ENCODE measurements around the gene PDZD2. TPM values are rescaled to one million over a fixed set of nuclear protein-coding genes. Genes with fewer than 3 reads are reported as not detected.

Gene PDZD2
- total RNA-seq, 1 donor from 2014 or later = 42.7 TPM

GRCh38 chr5:31754741-31755675, 116.1 kb downstream of the PDZD2 start:
- no peak for DNase-seq (ENCODE audit: extremely low spot score in 2 of 2)
- H3K9me3 ChIP-seq = no peaks in the 10 kb centered on the region
- intact Hi-C loops (cut with DNase I) = no loop called here
- no peaks in the 10 kb centered on the region for H3K36me3 ChIP-seq
- no peak overlapping the region for H3K27ac ChIP-seq
- TF ChIP-seq CTCF (IDR thresholded peaks at IDR 0.05) (no peak), POLR2A (IDR thresholded peaks at IDR 0.05) (no peak), POLR2AphosphoS5 (IDR thresholded peaks at IDR 0.05; ENCODE audit: insufficient read depth in 1 of 2, low read depth in 1 of 2) (no peak)
- no peaks in the 10 kb centered on the region for H3K27me3 ChIP-seq
- no peak overlapping the region for H3K4me3 ChIP-seq
- H3K4me1 ChIP-seq = peaks cover 20% of the 10 kb centered on the region

GRCh38 chr5:31755676-31756230, 116.8 kb downstream of the PDZD2 start:
- H3K36me3 ChIP-seq = no peaks in the 10 kb centered on the region
- no peak overlapping the region for H3K27ac ChIP-seq
- no peaks in the 10 kb centered on the region for H3K27me3 ChIP-seq
- H3K9me3 ChIP-seq = no peaks in the 10 kb centered on the region
- TF ChIP-seq CTCF (IDR thresholded peaks at IDR 0.05) (no peak), POLR2A (IDR thresholded peaks at IDR 0.05) (no peak), POLR2AphosphoS5 (IDR thresholded peaks at IDR 0.05; ENCODE audit: insufficient read depth in 1 of 2, low read depth in 1 of 2) (no peak)
- H3K4me3 ChIP-seq = no peak overlapping the region
- intact Hi-C loops (cut with DNase I) = no loop called here
- no peak for DNase-seq (ENCODE audit: extremely low spot score in 2 of 2)
- H3K4me1 ChIP-seq = peaks cover 20% of the 10 kb centered on the region

GRCh38 chr5:31757806-31758205, 118.9 kb downstream of the PDZD2 start:
- DNase-seq (ENCODE audit: extremely low spot score in 2 of 2) = no peak
- H3K9me3 ChIP-seq = no peaks in the 10 kb centered on the region
- TF ChIP-seq CTCF (IDR thresholded peaks at IDR 0.05) (no peak), POLR2A (IDR thresholded peaks at IDR 0.05) (no peak), POLR2AphosphoS5 (IDR thresholded peaks at IDR 0.05; ENCODE audit: insufficient read depth in 1 of 2, low read depth in 1 of 2) (no peak)

GRCh38 chr5:31758803-31759425, 120.0 kb downstream of the PDZD2 start:
- Histone ChIP-seq H3K27ac (no peak overlapping the region), H3K27me3 (no peaks in the 10 kb centered on the region), H3K4me1 (peaks cover 20% of the 10 kb centered on the region), H3K9me3 (no peaks in the 10 kb centered on the region), H3K4me3 (no peak overlapping the region), H3K36me3 (no peaks in the 10 kb centered on the region)
- intact Hi-C loops (cut with DNase I) = no loop called here
- TF ChIP-seq POLR2A (IDR thresholded peaks at IDR 0.05) (no peak), POLR2AphosphoS5 (IDR thresholded peaks at IDR 0.05; ENCODE audit: insufficient read depth in 1 of 2, low read depth in 1 of 2) (no peak), CTCF (IDR thresholded peaks at IDR 0.05) (no peak)
- DNase-seq (ENCODE audit: extremely low spot score in 2 of 2) = no peak

More at GRCh38 chr5:31757806-31758205, 118.9 kb downstream of the PDZD2 start:
- Histone ChIP-seq H3K4me3 (no peak overlapping the region), H3K27me3 (no peaks in the 10 kb centered on the region), H3K4me1 (peaks cover 20% of the 10 kb centered on the region), H3K36me3 (no peaks in the 10 kb centered on the region), H3K27ac (no peak overlapping the region)
- intact Hi-C loops (cut with DNase I) = no loop called here

All from vagina (tissue), 2 donors.